ENCODE data around the gene PYCARD. TPM values are rescaled to one million over a fixed set of nuclear protein-coding genes. Genes with fewer than 3 reads are reported as not detected.
"Not testable (repeated sequence)": the region's sequence is repeated elsewhere in the genome, so short reads cannot be mapped to it uniquely, and the experiment has no call there.

The PYCARD gene
- polyA plus RNA-seq, 4 donors: 7.5 to 17.9 (median 10.9) TPM

GRCh38 chr16:31215287-31216162 is 13.0 kb upstream of the PYCARD start:
- no peak for DNase-seq (ENCODE audit: low read depth in 4 of 4, low spot score in 2 of 4)

- no peak for DNase-seq (ENCODE audit: low read depth in 4 of 4, low spot score in 2 of 4)
Observed at GRCh38 chr16:31214708-31215286, 12.2 kb upstream of the PYCARD start.

- no peak for DNase-seq (ENCODE audit: low read depth in 4 of 4, low spot score in 2 of 4)
Observed at GRCh38 chr16:31213877-31214707, 11.5 kb upstream of the PYCARD start, which contains the start of gene TRIM72. Gene TRIM72 (plus strand): TSS chr16:31214119. CDS start chr16:31214739, 620 bp downstream.

- DNase-seq (ENCODE audit: low read depth in 4 of 4, low spot score in 2 of 4): no peak
Observed at GRCh38 chr16:31213342-31213741, 10.8 kb upstream of the PYCARD start.

GRCh38 chr16:31206776-31207175 is 4.2 kb upstream of the PYCARD start:
- DNase-seq (ENCODE audit: low read depth in 4 of 4, low spot score in 2 of 4): no peak

GRCh38 chr16:31204871-31205666 is 2.5 kb upstream of the PYCARD start:
- DNase-seq (ENCODE audit: low read depth in 4 of 4, low spot score in 2 of 4): no peak

- DNase-seq (ENCODE audit: low read depth in 4 of 4, low spot score in 2 of 4): no peak
Observed at GRCh38 chr16:31201582-31202413, 762 bp downstream of the PYCARD start.

- no peak for DNase-seq (ENCODE audit: low read depth in 4 of 4, low spot score in 2 of 4)
Observed at GRCh38 chr16:31200821-31201568, 1.6 kb downstream of the PYCARD start.

GRCh38 chr16:31200111-31200510 is 2.4 kb downstream of the PYCARD start:
- not testable (repeated sequence) for DNase-seq (ENCODE audit: low read depth in 4 of 4, low spot score in 2 of 4)

- no peak for DNase-seq (ENCODE audit: low read depth in 4 of 4, low spot score in 2 of 4)
Observed at GRCh38 chr16:31199430-31200041, 3.0 kb downstream of the PYCARD start.

GRCh38 chr16:31198207-31198882 is 4.2 kb downstream of the PYCARD start:
- no peak for DNase-seq (ENCODE audit: low read depth in 4 of 4, low spot score in 2 of 4)

GRCh38 chr16:31196324-31197088 is 6.1 kb downstream of the PYCARD start:
- DNase-seq (ENCODE audit: low read depth in 4 of 4, low spot score in 2 of 4): no peak

GRCh38 chr16:31195861-31196260 is 6.7 kb downstream of the PYCARD start:
- not testable (repeated sequence) for DNase-seq (ENCODE audit: low read depth in 4 of 4, low spot score in 2 of 4)

GRCh38 chr16:31194898-31195297 is 7.7 kb downstream of the PYCARD start:
- DNase-seq (ENCODE audit: low read depth in 4 of 4, low spot score in 2 of 4): no peak

- DNase-seq (ENCODE audit: low read depth in 4 of 4, low spot score in 2 of 4): no peak
Observed at GRCh38 chr16:31193874-31194273, 8.7 kb downstream of the PYCARD start.

GRCh38 chr16:31192856-31193642 is 9.5 kb downstream of the PYCARD start:
- no peak for DNase-seq (ENCODE audit: low read depth in 4 of 4, low spot score in 2 of 4)
